Calu3 (cell line): ENCODE results near the gene PDGFRB. TPM values are rescaled to one million over a fixed set of nuclear protein-coding genes. Genes with fewer than 3 reads are reported as not detected.

Experiments
- BruUV-seq: library from RNA; stranded (reverse); fragments of 400-500 nt; replicated peaks from 2 replicates; lab custom pipeline; 2021; lab: Mats Ljungman, UMichigan
- CTCF ChIA-PET: fragments of 300-600 bp; sonication (Branson Sonifier 250); formaldehyde crosslinking; loops from one replicate; lab custom pipeline; 2022; ENCODE audit warnings: antibody characterized with exemption; lab: Charles Lee
- DNase-seq: peaks from one replicate; pipeline ENCODE4 v3.0.0; 2022
- H3K27ac Mint-ChIP-seq: one replicate; pipeline ENCODE4 v1.8.0; 2022; ENCODE audit warnings: mixed read lengths; ENCODE audit not compliant: unreplicated experiment
- H3K27me3 Mint-ChIP-seq: one replicate; pipeline ENCODE4 v1.8.0; 2022; ENCODE audit warnings: mixed read lengths; ENCODE audit not compliant: unreplicated experiment
- H3K36me3 Mint-ChIP-seq: one replicate; pipeline ENCODE4 v1.8.0; 2022; ENCODE audit warnings: mild to moderate bottlenecking, moderate library complexity, mixed read lengths; ENCODE audit not compliant: insufficient read depth, unreplicated experiment
- H3K4me1 Mint-ChIP-seq: one replicate; pipeline ENCODE4 v1.8.0; 2022; ENCODE audit warnings: mild to moderate bottlenecking, low read depth, mixed read lengths; ENCODE audit not compliant: unreplicated experiment
- H3K4me3 Mint-ChIP-seq: one replicate; pipeline ENCODE4 v1.8.0; 2022; ENCODE audit warnings: mild to moderate bottlenecking, low read depth, moderate library complexity, mixed read lengths; ENCODE audit not compliant: unreplicated experiment
- H3K9me3 Mint-ChIP-seq: one replicate; pipeline ENCODE4 v1.8.0; 2022; ENCODE audit warnings: low read depth, mixed read lengths; ENCODE audit not compliant: unreplicated experiment
- intact Hi-C: fragments of 100-400 bp; cut with micrococcal nuclease; formaldehyde crosslinking; loops from one replicate; pipeline ENCODE4 v1.10.0; 2022; ENCODE audit not compliant: unreplicated experiment
- total RNA-seq: library from RNA; stranded (reverse); gene quantifications from 2 replicates; pipeline ENCODE4 v1.2.3, GENCODE V29; 2022
- TF ChIP-seq, protein P1 (sequence below): fragments of 200-600 bp; IDR thresholded peaks from one replicate; pipeline ENCODE4 v1.8.0; 2022; ENCODE audit warnings: antibody characterized with exemption; ENCODE audit not compliant: unreplicated experiment

The PDGFRB gene
- total RNA-seq, 1 experiment from 2014 or later, result not detected

DNA sequence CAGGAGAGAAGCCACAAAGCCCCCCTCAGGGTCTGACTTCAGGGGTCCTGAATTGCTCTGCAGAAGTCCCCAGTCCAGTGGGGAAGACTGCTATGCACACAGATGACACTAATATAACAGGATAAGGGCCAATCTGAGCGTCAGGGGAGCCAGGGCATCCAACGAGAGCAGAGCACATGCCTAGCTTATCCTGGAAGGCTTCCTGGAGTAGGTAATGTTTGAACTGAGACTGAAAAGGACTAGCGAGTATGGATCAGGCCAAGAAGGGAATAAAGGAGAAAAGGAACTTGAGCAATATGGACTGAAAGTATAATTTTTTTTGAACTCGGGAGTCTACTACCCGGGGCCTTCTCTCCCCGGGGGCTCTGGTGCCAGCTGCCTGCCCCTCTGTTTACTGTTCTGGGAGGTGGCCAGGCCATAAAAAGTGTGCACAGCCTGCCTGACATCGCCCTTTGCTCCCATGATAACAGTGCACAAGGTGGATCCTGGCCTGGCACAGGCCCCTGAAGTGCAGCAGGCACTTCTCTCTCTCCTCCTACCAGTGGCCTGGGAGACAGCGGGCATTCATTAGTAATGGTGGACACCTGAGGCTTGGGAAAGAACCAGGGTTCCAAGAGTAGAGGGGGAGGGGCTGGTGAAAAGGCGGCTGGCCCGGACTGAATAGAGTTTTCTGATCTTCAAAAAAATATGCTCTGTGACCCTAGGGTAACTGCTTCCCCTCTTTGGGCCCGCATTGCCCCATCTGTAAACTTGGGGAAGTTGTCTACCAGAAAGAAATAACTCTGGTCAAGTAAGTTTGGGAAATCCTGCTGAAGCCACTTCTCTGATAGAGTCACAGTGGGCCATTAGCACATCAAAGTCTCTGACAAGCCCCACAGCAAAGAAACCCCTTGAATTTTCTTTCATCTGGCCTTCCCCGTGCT, 29.6 kb upstream of the PDGFRB start:
- CTCF ChIA-PET, result no interaction called here
- H3K9me3 Mint-ChIP-seq, result no peaks in the 10 kb centered on the region
- DNase-seq, result no peak
- no TSS peak for BruUV-seq
- no peaks in the 10 kb centered on the region for H3K4me1 Mint-ChIP-seq
- H3K27ac Mint-ChIP-seq, result no peak overlapping the region
- intact Hi-C loops, result no loop called here
- H3K36me3 Mint-ChIP-seq, result no peaks in the 10 kb centered on the region
- H3K4me3 Mint-ChIP-seq, result no peak overlapping the region
- H3K27me3 Mint-ChIP-seq, result peaks cover 100% of the 10 kb centered on the region
- TF ChIP-seq, protein P1, sequence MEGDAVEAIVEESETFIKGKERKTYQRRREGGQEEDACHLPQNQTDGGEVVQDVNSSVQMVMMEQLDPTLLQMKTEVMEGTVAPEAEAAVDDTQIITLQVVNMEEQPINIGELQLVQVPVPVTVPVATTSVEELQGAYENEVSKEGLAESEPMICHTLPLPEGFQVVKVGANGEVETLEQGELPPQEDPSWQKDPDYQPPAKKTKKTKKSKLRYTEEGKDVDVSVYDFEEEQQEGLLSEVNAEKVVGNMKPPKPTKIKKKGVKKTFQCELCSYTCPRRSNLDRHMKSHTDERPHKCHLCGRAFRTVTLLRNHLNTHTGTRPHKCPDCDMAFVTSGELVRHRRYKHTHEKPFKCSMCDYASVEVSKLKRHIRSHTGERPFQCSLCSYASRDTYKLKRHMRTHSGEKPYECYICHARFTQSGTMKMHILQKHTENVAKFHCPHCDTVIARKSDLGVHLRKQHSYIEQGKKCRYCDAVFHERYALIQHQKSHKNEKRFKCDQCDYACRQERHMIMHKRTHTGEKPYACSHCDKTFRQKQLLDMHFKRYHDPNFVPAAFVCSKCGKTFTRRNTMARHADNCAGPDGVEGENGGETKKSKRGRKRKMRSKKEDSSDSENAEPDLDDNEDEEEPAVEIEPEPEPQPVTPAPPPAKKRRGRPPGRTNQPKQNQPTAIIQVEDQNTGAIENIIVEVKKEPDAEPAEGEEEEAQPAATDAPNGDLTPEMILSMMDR, result no peak

DNA sequence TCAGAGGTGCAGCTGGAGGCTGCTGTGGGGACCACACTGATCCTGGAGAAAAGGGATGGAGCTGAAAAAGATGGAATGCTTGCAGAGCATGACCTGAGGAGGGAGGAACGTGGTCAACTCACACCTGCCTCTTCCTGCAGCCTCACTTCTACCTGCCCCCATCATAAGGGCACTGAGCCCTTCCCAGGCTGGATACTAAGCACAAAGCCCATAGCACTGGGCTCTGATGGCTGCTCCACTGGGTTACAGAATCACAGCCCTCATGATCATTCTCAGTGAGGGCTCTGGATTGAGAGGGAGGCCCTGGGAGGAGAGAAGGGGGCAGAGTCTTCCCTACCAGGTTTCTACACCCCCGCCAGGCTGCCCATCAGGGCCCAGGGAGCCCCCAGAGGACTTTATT, 28.4 kb upstream of the PDGFRB start:
- H3K27ac Mint-ChIP-seq, result no peak overlapping the region
- TF ChIP-seq, protein P1, result no peak
- no peaks in the 10 kb centered on the region for H3K9me3 Mint-ChIP-seq
- H3K4me1 Mint-ChIP-seq, result no peaks in the 10 kb centered on the region
- no peaks in the 10 kb centered on the region for H3K36me3 Mint-ChIP-seq
- CTCF ChIA-PET, result no interaction called here
- H3K27me3 Mint-ChIP-seq, result peaks cover 87% of the 10 kb centered on the region
- intact Hi-C loops, result no loop called here
- DNase-seq, result no peak
- no peak overlapping the region for H3K4me3 Mint-ChIP-seq
- no TSS peak for BruUV-seq

DNA sequence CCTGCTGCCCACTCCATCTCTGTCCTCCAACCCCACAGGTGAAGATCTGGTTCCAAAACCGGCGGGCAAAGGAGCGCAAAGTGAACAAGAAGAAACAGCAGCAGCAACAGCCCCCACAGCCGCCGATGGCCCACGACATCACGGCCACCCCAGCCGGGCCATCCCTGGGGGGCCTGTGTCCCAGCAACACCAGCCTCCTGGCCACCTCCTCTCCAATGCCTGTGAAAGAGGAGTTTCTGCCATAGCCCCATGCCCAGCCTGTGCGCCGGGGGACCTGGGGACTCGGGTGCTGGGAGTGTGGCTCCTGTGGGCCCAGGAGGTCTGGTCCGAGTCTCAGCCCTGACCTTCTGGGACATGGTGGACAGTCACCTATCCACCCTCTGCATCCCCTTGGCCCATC, 27.8 kb upstream of the PDGFRB start:
- H3K27ac Mint-ChIP-seq, result no peak overlapping the region
- intact Hi-C loops, result no loop called here
- TF ChIP-seq, protein P1, result no peak
- CTCF ChIA-PET, result no interaction called here
- peaks cover 82% of the 10 kb centered on the region for H3K27me3 Mint-ChIP-seq
- no peaks in the 10 kb centered on the region for H3K36me3 Mint-ChIP-seq
- no peak for DNase-seq
- no peak overlapping the region for H3K4me3 Mint-ChIP-seq
- BruUV-seq, result no TSS peak
- H3K4me1 Mint-ChIP-seq, result no peaks in the 10 kb centered on the region
- H3K9me3 Mint-ChIP-seq, result no peaks in the 10 kb centered on the region

DNA sequence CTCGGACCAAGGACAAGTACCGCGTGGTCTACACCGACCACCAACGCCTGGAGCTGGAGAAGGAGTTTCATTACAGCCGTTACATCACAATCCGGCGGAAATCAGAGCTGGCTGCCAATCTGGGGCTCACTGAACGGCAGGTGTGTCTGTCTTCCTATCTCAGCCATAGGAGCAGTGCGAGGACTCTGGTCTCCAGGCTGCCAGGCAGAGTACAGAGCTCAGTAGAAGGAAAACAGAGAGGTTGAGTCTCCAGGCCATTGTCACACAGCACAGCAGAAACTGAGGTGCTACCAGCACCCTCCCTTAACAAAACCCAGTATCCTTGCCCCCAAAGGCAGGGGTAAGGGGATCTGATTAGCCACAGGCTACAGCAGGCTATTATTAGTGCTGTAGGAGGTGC, 27.1 kb upstream of the PDGFRB start:
- Mint-ChIP-seq H3K27ac (no peak overlapping the region), H3K4me1 (no peaks in the 10 kb centered on the region), H3K9me3 (no peaks in the 10 kb centered on the region), H3K27me3 (peaks cover 75% of the 10 kb centered on the region), H3K36me3 (no peaks in the 10 kb centered on the region), H3K4me3 (no peak overlapping the region)
- DNase-seq, result no peak
- TF ChIP-seq, protein P1, result no peak
- CTCF ChIA-PET, result no interaction called here
- intact Hi-C loops, result no loop called here
- BruUV-seq, result no TSS peak
